ENCODE results near the gene DDC. TPM values are rescaled to one million over a fixed set of nuclear protein-coding genes. Genes with fewer than 3 reads are reported as not detected.
"Not testable (repeated sequence)": the region's sequence is repeated elsewhere in the genome, so short reads cannot be mapped to it uniquely, and the experiment has no call there.

The DDC gene
- total RNA-seq, 2 donors from 2014 or later = not detected

- DNase-seq (ENCODE audit: low spot score) = no peak
- intact Hi-C loops (cut with DNase I) = no loop called here
Measured at GRCh38 chr7:50560865-50561351, 4.3 kb downstream of the DDC start.

GRCh38 chr7:50559881-50560280 lies 5.3 kb downstream of the DDC start:
- intact Hi-C loops (cut with DNase I) = no loop called here

GRCh38 chr7:50558294-50559053 lies 6.7 kb downstream of the DDC start:
- intact Hi-C loops (cut with DNase I) = no loop called here
- DNase-seq (ENCODE audit: low spot score) = no peak

More at GRCh38 chr7:50559881-50560280, 5.3 kb downstream of the DDC start:
- no peak for DNase-seq (ENCODE audit: low spot score)

GRCh38 chr7:50557099-50557498 lies 8.1 kb downstream of the DDC start:
- no peak for DNase-seq (ENCODE audit: low spot score)
- intact Hi-C loops (cut with DNase I) = no loop called here

GRCh38 chr7:50556247-50556991 lies 8.8 kb downstream of the DDC start:
- intact Hi-C loops (cut with DNase I) = no loop called here
- no peak for DNase-seq (ENCODE audit: low spot score)

GRCh38 chr7:50555594-50556140 lies 9.5 kb downstream of the DDC start:
- DNase-seq (ENCODE audit: low spot score) = no peak
- intact Hi-C loops (cut with DNase I) = no loop called here

GRCh38 chr7:50554431-50555322 lies 10.5 kb downstream of the DDC start:
- intact Hi-C loops (cut with DNase I) = no loop called here
- DNase-seq (ENCODE audit: low spot score) = no peak

- DNase-seq (ENCODE audit: low spot score) = no peak
- intact Hi-C loops (cut with DNase I) = no loop called here
Measured at GRCh38 chr7:50553973-50554372, 11.2 kb downstream of the DDC start.

- no peak for DNase-seq (ENCODE audit: low spot score)
- intact Hi-C loops (cut with DNase I) = no loop called here
Measured at GRCh38 chr7:50552921-50553320, 12.3 kb downstream of the DDC start.

- intact Hi-C loops (cut with DNase I) = no loop called here
- DNase-seq (ENCODE audit: low spot score) = no peak
Measured at GRCh38 chr7:50552139-50552538, 13.1 kb downstream of the DDC start.

GRCh38 chr7:50545613-50546012 lies 19.6 kb downstream of the DDC start:
- intact Hi-C loops (cut with DNase I); DNase-seq (ENCODE audit: low spot score): not testable (repeated sequence)

- intact Hi-C loops (cut with DNase I) = no loop called here
Measured at GRCh38 chr7:50544992-50545391, 20.2 kb downstream of the DDC start.

GRCh38 chr7:50543776-50544442 lies 21.3 kb downstream of the DDC start:
- no peak for DNase-seq (ENCODE audit: low spot score)
- intact Hi-C loops (cut with DNase I) = no loop called here

More at GRCh38 chr7:50544992-50545391, 20.2 kb downstream of the DDC start:
- DNase-seq (ENCODE audit: low spot score) = no peak

GRCh38 chr7:50542132-50542531 lies 23.1 kb downstream of the DDC start:
- intact Hi-C loops (cut with DNase I) = no loop called here
- DNase-seq (ENCODE audit: low spot score) = no peak

GRCh38 chr7:50540785-50541579 lies 24.2 kb downstream of the DDC start:
- intact Hi-C loops (cut with DNase I) = no loop called here
- no peak for DNase-seq (ENCODE audit: low spot score)

GRCh38 chr7:50539725-50540124 lies 25.5 kb downstream of the DDC start:
- intact Hi-C loops (cut with DNase I) = no loop called here
- DNase-seq (ENCODE audit: low spot score) = no peak

GRCh38 chr7:50538478-50538877 lies 26.7 kb downstream of the DDC start:
- intact Hi-C loops (cut with DNase I) = no loop called here
- DNase-seq (ENCODE audit: low spot score) = no peak

- intact Hi-C loops (cut with DNase I) = no loop called here
- no peak for DNase-seq (ENCODE audit: low spot score)
Measured at GRCh38 chr7:50537417-50537816, 27.8 kb downstream of the DDC start.

Measured in posterior vena cava (tissue), 2 donors.